ENCODE data around the gene RPS27.
"Not testable (repeated sequence)": the region's sequence is repeated elsewhere in the genome, so short reads cannot be mapped to it uniquely, and the experiment has no call there.

Gene RPS27

GRCh38 chr1:153991151-153991630 lies 629 bp downstream of the RPS27 start:
- Mint-ChIP-seq H3K4me1 (ENCODE audit: low read depth) (peaks cover 48% of the 10 kb centered on the region), H3K36me3 (ENCODE audit: low read depth) (peaks cover 49% of the 10 kb centered on the region), H3K27me3 (no peaks in the 10 kb centered on the region), H3K27ac (peak overlapping the region; percentile 99), H3K4me3 (peak overlapping the region; percentile 98), H3K9me3 (no peaks in the 10 kb centered on the region)

- Mint-ChIP-seq H3K27ac (peak overlapping the region; percentile 99), H3K9me3 (no peaks in the 10 kb centered on the region), H3K4me1 (ENCODE audit: low read depth) (peaks cover 42% of the 10 kb centered on the region), H3K4me3 (peak overlapping the region; percentile 98), H3K27me3 (no peaks in the 10 kb centered on the region), H3K36me3 (ENCODE audit: low read depth) (peaks cover 49% of the 10 kb centered on the region)
Measured at GRCh38 chr1:153991806-153992205, 1.2 kb downstream of the RPS27 start.

GRCh38 chr1:153995202-153995601 lies 4.6 kb downstream of the RPS27 start:
- Mint-ChIP-seq H3K9me3 (no peaks in the 10 kb centered on the region), H3K27me3 (no peaks in the 10 kb centered on the region), H3K4me1 (ENCODE audit: low read depth) (peaks cover 29% of the 10 kb centered on the region), H3K36me3 (ENCODE audit: low read depth) (peaks cover 49% of the 10 kb centered on the region), H3K4me3 (no peak overlapping the region), H3K27ac (peak overlapping the region; percentile 63)

GRCh38 chr1:153995640-153996039 lies 5.1 kb downstream of the RPS27 start:
- H3K9me3 Mint-ChIP-seq, result no peaks in the 10 kb centered on the region
- H3K27ac Mint-ChIP-seq, result peak overlapping the region; percentile 63
- peaks cover 48% of the 10 kb centered on the region for H3K36me3 Mint-ChIP-seq (ENCODE audit: low read depth)
- no peaks in the 10 kb centered on the region for H3K27me3 Mint-ChIP-seq
- peaks cover 24% of the 10 kb centered on the region for H3K4me1 Mint-ChIP-seq (ENCODE audit: low read depth)
- H3K4me3 Mint-ChIP-seq, result no peak overlapping the region

- H3K27ac Mint-ChIP-seq, H3K27me3 Mint-ChIP-seq, H3K4me3 Mint-ChIP-seq, H3K9me3 Mint-ChIP-seq: not testable (repeated sequence)
- Mint-ChIP-seq H3K4me1 (ENCODE audit: low read depth) (peaks cover 15% of the 10 kb centered on the region), H3K36me3 (ENCODE audit: low read depth) (peaks cover 36% of the 10 kb centered on the region)
Measured at GRCh38 chr1:153996882-153997281, 6.3 kb downstream of the RPS27 start.

- Mint-ChIP-seq H3K27me3 (no peaks in the 10 kb centered on the region), H3K36me3 (ENCODE audit: low read depth) (peaks cover 5% of the 10 kb centered on the region), H3K4me1 (ENCODE audit: low read depth) (no peaks in the 10 kb centered on the region), H3K9me3 (no peaks in the 10 kb centered on the region), H3K27ac (no peak overlapping the region), H3K4me3 (no peak overlapping the region)
Measured at GRCh38 chr1:154000420-154000819, 9.9 kb downstream of the RPS27 start.

GRCh38 chr1:154006136-154006535 lies 15.6 kb downstream of the RPS27 start:
- Mint-ChIP-seq H3K4me1 (ENCODE audit: low read depth) (no peaks in the 10 kb centered on the region), H3K4me3 (no peak overlapping the region), H3K9me3 (no peaks in the 10 kb centered on the region), H3K36me3 (ENCODE audit: low read depth) (no peaks in the 10 kb centered on the region), H3K27me3 (no peaks in the 10 kb centered on the region), H3K27ac (no peak overlapping the region)

- H3K36me3 Mint-ChIP-seq (ENCODE audit: low read depth), result no peaks in the 10 kb centered on the region
- no peaks in the 10 kb centered on the region for H3K27me3 Mint-ChIP-seq
- no peak overlapping the region for H3K4me3 Mint-ChIP-seq
- no peaks in the 10 kb centered on the region for H3K4me1 Mint-ChIP-seq (ENCODE audit: low read depth)
- no peak overlapping the region for H3K27ac Mint-ChIP-seq
- H3K9me3 Mint-ChIP-seq, result no peaks in the 10 kb centered on the region
Measured at GRCh38 chr1:154012129-154012528, 21.6 kb downstream of the RPS27 start.

- H3K9me3 Mint-ChIP-seq; H3K36me3 Mint-ChIP-seq (ENCODE audit: low read depth); H3K27ac Mint-ChIP-seq; H3K4me1 Mint-ChIP-seq (ENCODE audit: low read depth); H3K27me3 Mint-ChIP-seq; H3K4me3 Mint-ChIP-seq: not testable (repeated sequence)
Measured at GRCh38 chr1:154012543-154012942, 22.0 kb downstream of the RPS27 start.

GRCh38 chr1:154014154-154014907 lies 23.8 kb downstream of the RPS27 start:
- Mint-ChIP-seq H3K36me3 (ENCODE audit: low read depth) (no peaks in the 10 kb centered on the region), H3K27ac (no peak overlapping the region), H3K27me3 (no peaks in the 10 kb centered on the region), H3K9me3 (no peaks in the 10 kb centered on the region), H3K4me1 (ENCODE audit: low read depth) (no peaks in the 10 kb centered on the region), H3K4me3 (no peak overlapping the region)

GRCh38 chr1:154019269-154019668 lies 28.7 kb downstream of the RPS27 start:
- no peaks in the 10 kb centered on the region for H3K9me3 Mint-ChIP-seq

GRCh38 chr1:154019940-154020339 lies 29.4 kb downstream of the RPS27 start:
- Mint-ChIP-seq H3K27ac (no peak overlapping the region), H3K4me1 (ENCODE audit: low read depth) (no peaks in the 10 kb centered on the region), H3K27me3 (no peaks in the 10 kb centered on the region), H3K36me3 (ENCODE audit: low read depth) (no peaks in the 10 kb centered on the region), H3K9me3 (no peaks in the 10 kb centered on the region), H3K4me3 (no peak overlapping the region)

More at GRCh38 chr1:154019269-154019668, 28.7 kb downstream of the RPS27 start:
- no peak overlapping the region for H3K27ac Mint-ChIP-seq
- no peaks in the 10 kb centered on the region for H3K4me1 Mint-ChIP-seq (ENCODE audit: low read depth)
- H3K36me3 Mint-ChIP-seq (ENCODE audit: low read depth), result no peaks in the 10 kb centered on the region
- no peak overlapping the region for H3K4me3 Mint-ChIP-seq
- no peaks in the 10 kb centered on the region for H3K27me3 Mint-ChIP-seq

GRCh38 chr1:154033697-154034096 lies 43.1 kb downstream of the RPS27 start:
- not testable (repeated sequence) for H3K4me1 Mint-ChIP-seq (ENCODE audit: low read depth); H3K27ac Mint-ChIP-seq; H3K9me3 Mint-ChIP-seq; H3K27me3 Mint-ChIP-seq; H3K4me3 Mint-ChIP-seq; H3K36me3 Mint-ChIP-seq (ENCODE audit: low read depth)
